Measurements from ENCODE around the gene PRMT1. TPM values are rescaled to one million over a fixed set of nuclear protein-coding genes. Genes with fewer than 3 reads are reported as not detected.

The PRMT1 gene
- 10 to 100 TPM; 77.0 to 92.5 (median 78.2) TPM for total RNA-seq
- total RNA-seq (2013): 103 TPM

DNA sequence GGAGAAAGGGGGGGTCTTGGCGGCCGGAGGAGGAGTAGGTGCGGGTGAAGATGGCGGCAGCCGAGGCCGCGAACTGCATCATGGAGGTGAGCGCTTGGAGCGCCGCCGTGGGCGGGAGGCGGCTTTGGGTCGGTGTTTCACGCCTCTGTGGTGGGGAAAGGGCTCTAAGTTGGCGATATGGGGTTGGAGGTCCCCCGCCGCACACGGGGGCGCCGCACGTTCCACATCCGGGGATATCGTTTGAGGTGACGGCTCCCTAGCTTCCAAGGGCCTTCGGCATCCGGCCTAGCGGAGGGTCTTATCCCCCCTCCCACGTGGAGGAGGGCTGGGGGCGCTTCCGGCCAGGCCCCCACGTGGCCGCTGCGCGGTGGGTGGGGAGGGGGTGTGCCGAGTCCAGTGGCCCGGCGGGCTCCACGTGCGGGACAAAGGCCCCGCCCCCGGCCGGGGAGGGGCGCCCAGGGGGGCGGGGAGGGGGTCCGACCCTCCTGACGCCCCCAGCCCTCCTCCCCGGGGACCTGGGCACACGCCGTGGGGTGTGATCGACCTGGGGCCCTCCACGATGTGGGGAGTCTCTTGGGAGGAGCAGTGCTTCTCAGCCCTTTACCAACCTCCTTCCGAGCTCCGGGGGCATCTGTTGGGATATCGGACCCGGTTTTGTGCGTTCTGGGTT, at the start of gene PRMT1:
Gene PRMT1, plus strand, starts transcription at position 41 of the 670 bp plus-strand sequence. Its CDS starts 10 bp downstream, at position 51.
- H3K27ac ChIP-seq (ENCODE audit: low read length): peak within 1 kb of the TSS; percentile 93
- no peaks in the 10 kb centered on the region for H3K9me3 ChIP-seq (ENCODE audit: control insufficient read depth, insufficient read depth, low read length)
- TF ChIP-seq, protein P1, sequence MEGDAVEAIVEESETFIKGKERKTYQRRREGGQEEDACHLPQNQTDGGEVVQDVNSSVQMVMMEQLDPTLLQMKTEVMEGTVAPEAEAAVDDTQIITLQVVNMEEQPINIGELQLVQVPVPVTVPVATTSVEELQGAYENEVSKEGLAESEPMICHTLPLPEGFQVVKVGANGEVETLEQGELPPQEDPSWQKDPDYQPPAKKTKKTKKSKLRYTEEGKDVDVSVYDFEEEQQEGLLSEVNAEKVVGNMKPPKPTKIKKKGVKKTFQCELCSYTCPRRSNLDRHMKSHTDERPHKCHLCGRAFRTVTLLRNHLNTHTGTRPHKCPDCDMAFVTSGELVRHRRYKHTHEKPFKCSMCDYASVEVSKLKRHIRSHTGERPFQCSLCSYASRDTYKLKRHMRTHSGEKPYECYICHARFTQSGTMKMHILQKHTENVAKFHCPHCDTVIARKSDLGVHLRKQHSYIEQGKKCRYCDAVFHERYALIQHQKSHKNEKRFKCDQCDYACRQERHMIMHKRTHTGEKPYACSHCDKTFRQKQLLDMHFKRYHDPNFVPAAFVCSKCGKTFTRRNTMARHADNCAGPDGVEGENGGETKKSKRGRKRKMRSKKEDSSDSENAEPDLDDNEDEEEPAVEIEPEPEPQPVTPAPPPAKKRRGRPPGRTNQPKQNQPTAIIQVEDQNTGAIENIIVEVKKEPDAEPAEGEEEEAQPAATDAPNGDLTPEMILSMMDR (IDR thresholded peaks at IDR 0.05): no peak
- WGBS (ENCODE audit: insufficient coverage): under 1% methylated on average over 49 of the region's 57 CpGs
- Mint-ChIP-seq H3K4me3 (peak within 1 kb of the TSS; percentile 99), H3K36me3 (no peaks in the 10 kb centered on the region), H3K27ac (peak within 1 kb of the TSS; percentile 98 to 99), H3K9me3 (no peaks in the 10 kb centered on the region), H3K4me1 (peaks cover 25 to 50% of the 10 kb centered on the region in 2 donors), H3K27me3 (ENCODE audit: low read depth in 2 of 2) (no peaks in the 10 kb centered on the region)
- H3K4me3 ChIP-seq (ENCODE audit: low read length): peak within 1 kb of the TSS; percentile 87
- peaks cover 41% of the 10 kb centered on the region for H3K4me1 ChIP-seq (ENCODE audit: control insufficient read depth, insufficient read depth, low read length)
- no peaks in the 10 kb centered on the region for H3K27me3 ChIP-seq (ENCODE audit: control insufficient read depth, insufficient read depth, low read length)
- DNase-seq (peak; percentile 59 to 73), ATAC-seq (peak; percentile 0 to 20 (median 6))
- intact Hi-C loops (cut with micrococcal nuclease): loop anchor here (1.0 to 5.0 kb wide), 3 partner anchors 37 to 190 kb away; partner anchors contain the start of genes PNKP, RPS11 and RRAS
- peaks cover 13% of the 10 kb centered on the region for H3K36me3 ChIP-seq (ENCODE audit: control insufficient read depth, insufficient read depth, low read length)

DNA sequence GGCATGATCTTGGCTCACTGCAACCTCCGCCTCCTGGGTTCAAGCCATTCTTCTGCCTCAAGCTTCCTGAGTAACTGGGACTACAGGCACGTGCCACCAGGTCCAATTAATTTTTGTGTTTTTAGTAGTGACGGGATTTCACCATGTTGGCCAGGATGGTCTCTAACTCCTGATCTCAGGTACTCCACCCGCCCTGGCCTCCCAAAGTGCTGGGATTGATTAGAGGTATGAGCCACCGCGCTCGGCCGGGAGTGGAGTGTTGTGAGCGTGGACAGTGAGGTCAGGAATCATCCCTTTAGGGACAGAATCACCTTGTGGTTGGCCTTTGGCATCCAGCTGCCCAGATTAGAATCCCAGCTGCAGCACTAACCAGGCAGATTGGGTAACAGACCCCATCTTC, 47.4 kb upstream of the PRMT1 start:
- Mint-ChIP-seq H3K4me1 (no peaks in the 10 kb centered on the region), H3K27me3 (ENCODE audit: low read depth in 2 of 2) (no peaks in the 10 kb centered on the region), H3K27ac (no peak overlapping the region), H3K9me3 (no peaks in the 10 kb centered on the region), H3K36me3 (no peaks in the 10 kb centered on the region), H3K4me3 (no peak overlapping the region)
- Histone ChIP-seq H3K27ac (ENCODE audit: low read length) (no peak overlapping the region), H3K4me3 (ENCODE audit: low read length) (no peak overlapping the region), H3K4me1 (ENCODE audit: control insufficient read depth, insufficient read depth, low read length) (no peaks in the 10 kb centered on the region), H3K9me3 (ENCODE audit: control insufficient read depth, insufficient read depth, low read length) (no peaks in the 10 kb centered on the region), H3K27me3 (ENCODE audit: control insufficient read depth, insufficient read depth, low read length) (no peaks in the 10 kb centered on the region), H3K36me3 (ENCODE audit: control insufficient read depth, insufficient read depth, low read length) (peaks cover 17% of the 10 kb centered on the region)
- DNase-seq (no peak), ATAC-seq (no peak)
- TF ChIP-seq, protein P1 (IDR thresholded peaks at IDR 0.05): no peak
- intact Hi-C loops (cut with micrococcal nuclease): no loop called here
- 94% methylated on average over 9 of the region's 9 CpGs for WGBS (ENCODE audit: insufficient coverage)

GRCh38 chr19:49631014-49631588, 46.0 kb upstream of the PRMT1 start:
- intact Hi-C loops (cut with micrococcal nuclease): no loop called here
- WGBS (ENCODE audit: insufficient coverage): 79% methylated on average over 8 of the region's 9 CpGs
- Histone ChIP-seq H3K36me3 (ENCODE audit: control insufficient read depth, insufficient read depth, low read length) (peaks cover 10% of the 10 kb centered on the region), H3K27ac (ENCODE audit: low read length) (no peak overlapping the region), H3K9me3 (ENCODE audit: control insufficient read depth, insufficient read depth, low read length) (no peaks in the 10 kb centered on the region), H3K27me3 (ENCODE audit: control insufficient read depth, insufficient read depth, low read length) (no peaks in the 10 kb centered on the region), H3K4me1 (ENCODE audit: control insufficient read depth, insufficient read depth, low read length) (no peaks in the 10 kb centered on the region), H3K4me3 (ENCODE audit: low read length) (no peak overlapping the region)
- ATAC-seq (no peak), DNase-seq (no peak)
- H3K4me1 Mint-ChIP-seq: no peaks in the 10 kb centered on the region
- H3K36me3 Mint-ChIP-seq: no peaks in the 10 kb centered on the region
- H3K4me3 Mint-ChIP-seq: no peak overlapping the region
- TF ChIP-seq, protein P1 (IDR thresholded peaks at IDR 0.05): no peak
- H3K9me3 Mint-ChIP-seq: no peaks in the 10 kb centered on the region
- H3K27me3 Mint-ChIP-seq (ENCODE audit: low read depth in 2 of 2): no peaks in the 10 kb centered on the region
- peak overlapping the region in 1 of 2 donors; percentile 52 for H3K27ac Mint-ChIP-seq
